GM18498 (cell line): ENCODE measurements around the gene NUMBL.

Source experiments
- ATAC-seq: cut with Tn5 transposase; IDR thresholded peaks from one replicate; pipeline ENCODE4 v1.9.1; 2021; ENCODE audit warnings: mild to moderate bottlenecking, moderate library complexity; ENCODE audit not compliant: unreplicated experiment

NUMBL gene

DNA sequence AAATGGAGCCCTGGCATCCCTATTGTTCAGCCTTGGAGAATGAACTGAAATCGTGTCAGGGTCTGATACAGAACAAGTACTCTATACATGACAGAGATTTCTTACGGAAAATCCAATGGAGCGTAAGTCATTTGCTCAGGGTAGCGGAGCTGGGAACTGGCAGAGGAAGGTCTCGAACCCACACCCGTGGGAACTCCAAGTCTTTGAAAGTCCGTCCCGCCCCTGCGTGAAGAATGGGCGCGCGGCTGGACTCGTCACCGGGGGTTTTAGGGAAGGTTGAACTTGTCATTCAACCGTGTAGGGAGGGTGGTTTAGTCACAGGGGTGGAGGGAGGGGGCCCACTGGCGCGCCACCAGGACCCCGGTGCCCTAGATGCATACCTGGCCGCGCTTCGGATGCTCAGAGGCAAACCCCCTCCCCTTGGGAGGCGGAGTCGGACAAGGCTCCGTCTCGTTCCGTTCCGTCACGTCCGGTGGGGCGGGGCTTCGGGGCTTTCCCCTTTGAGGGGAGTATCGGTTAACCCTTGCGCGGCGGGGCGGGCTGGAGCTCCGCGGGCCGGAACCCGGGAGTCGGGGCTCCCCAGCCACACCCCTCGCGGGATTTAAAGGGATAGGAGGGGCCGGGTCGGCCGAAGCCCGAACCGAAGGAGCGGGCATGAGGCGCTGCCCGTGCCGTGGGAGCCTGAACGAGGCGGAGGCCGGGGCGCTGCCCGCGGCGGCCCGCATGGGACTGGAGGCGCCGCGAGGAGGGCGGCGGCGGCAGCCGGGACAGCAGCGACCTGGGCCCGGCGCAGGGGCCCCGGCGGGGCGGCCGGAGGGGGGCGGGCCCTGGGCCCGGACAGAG is 26.3 kb upstream of the NUMBL start, which contains the start of the genes COQ8B and ITPKC:
Gene COQ8B (minus strand): TSS at position 405 of the 843 bp plus-strand sequence. CDS start 2,254 bp downstream, outside the sequence.
Gene ITPKC (plus strand): TSS at position 631 of the 843 bp plus-strand sequence. CDS start 24 bp downstream, at position 655.
- peak; percentile 72 for ATAC-seq

DNA sequence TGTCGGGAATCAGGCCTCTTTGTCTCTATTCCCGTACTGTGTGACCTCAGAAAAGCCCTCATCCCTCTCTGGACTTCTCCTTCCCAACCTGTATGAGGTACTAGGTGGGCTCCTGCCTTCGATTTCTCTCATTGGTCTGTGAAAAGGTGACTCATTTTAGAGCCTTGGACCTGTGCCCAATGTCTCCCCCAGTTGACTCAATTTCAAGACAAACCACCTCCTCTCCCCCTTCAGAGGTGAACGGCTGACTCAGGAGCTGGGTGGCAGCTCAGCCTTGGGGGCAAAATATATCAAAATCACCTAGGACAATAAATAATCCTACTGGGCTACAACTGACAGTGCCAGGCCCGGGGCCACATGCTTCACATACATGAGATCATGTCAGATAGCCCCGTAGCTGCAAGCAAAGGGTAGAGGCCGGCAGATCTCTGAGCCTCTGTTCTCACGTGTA is 25.6 kb upstream of the NUMBL start:
- no peak for ATAC-seq

DNA sequence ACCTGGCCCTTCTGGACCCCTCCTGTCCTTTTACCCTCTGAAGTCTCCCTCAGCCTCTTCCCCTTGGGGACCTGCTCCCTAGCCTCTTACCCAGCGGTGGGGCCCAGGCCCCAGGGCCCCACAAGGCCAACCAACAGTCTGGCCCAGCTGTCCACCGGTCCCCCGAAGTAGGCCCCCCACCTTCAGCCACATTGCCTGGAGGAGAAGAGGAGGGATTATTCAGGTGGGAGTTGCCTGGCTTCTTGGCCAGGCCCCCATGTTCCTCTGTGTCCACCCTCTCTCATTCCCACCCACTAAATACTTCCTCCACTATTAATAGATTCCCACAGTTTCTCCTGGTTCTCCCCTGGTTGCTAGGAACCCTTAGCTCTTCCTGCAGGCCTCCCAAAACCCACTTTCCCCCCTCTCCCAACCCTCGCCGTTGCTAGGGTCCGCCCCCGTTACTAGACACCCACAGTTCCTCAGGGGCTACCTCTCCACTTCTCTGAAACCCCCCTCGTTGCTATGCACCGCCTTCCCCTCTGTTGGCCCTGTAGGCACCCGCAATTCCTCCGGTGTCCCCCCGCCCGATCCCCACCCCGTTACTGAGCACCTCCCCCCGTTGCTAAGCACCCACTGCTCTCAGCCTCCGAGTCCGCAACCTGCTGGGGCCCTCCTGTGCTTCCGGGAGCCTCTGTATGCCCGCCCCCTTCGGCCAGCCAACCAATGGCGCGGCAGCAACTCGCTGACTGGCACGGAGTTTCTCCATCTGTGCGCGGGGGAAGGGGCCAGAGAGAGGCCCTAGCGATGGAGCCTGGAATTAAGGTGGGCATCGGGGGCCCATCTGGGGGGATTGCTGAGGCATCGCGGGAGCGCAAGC is 24.2 kb upstream of the NUMBL start:
- ATAC-seq: peak; percentile 59

DNA sequence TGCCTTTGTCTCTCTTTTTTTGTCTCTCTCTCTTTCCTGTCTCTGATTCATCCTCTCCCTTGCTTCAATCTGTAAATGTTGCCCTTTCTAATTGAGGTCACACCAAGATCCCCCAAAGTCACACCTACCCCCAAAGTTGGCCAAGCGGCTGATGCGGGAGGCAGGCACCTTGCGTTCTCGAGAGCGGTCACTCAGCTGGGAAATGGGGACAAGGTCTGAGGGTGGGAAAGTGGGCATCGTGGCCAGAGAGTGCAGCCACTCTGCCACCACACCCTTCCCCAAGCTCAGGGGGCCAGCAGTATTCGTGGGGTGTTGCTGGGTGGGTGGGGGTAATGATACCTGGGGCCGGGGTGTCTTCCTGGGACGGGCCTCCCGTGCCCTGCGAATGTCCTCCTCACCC is 23.5 kb upstream of the NUMBL start:
- ATAC-seq: no peak

DNA sequence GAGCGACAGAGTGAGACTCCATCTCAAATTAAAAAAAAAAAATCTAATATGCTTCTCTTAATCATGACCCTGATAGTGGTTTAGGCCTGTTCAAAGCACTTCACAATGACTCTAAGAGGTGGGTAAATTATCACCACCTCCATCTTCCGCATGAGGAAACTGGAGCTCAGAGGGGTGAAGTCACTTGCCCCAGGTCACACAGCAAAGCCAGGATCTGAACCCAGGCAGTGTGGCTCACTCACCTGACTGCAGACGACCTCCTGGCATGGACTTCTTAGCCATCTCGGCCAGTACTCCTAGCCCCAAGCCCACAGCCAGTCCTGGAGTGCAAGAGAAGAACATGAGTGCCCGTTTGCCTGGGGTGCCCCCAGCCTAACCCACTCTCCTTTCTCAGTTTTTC is 19.4 kb upstream of the NUMBL start:
- ATAC-seq: no peak

DNA sequence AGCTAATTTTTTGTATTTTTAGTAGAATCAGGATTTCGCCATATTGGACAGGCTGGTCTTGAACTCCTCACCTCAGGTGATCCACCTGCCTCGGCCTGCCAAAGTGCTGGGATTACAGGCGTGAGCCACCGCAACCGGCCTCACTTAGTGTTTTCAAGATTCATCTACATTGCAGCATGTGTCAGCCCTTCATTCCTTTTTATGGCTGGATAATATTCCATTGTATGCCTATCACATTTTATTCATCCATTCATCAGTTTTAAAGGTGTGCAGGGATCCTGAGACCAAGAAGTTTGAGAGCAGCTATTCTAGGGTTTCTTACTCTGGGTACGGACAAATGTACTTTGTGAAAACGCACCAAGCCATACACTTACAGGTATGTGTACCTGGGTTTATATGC is 17.2 kb upstream of the NUMBL start:
- ATAC-seq: no peak

DNA sequence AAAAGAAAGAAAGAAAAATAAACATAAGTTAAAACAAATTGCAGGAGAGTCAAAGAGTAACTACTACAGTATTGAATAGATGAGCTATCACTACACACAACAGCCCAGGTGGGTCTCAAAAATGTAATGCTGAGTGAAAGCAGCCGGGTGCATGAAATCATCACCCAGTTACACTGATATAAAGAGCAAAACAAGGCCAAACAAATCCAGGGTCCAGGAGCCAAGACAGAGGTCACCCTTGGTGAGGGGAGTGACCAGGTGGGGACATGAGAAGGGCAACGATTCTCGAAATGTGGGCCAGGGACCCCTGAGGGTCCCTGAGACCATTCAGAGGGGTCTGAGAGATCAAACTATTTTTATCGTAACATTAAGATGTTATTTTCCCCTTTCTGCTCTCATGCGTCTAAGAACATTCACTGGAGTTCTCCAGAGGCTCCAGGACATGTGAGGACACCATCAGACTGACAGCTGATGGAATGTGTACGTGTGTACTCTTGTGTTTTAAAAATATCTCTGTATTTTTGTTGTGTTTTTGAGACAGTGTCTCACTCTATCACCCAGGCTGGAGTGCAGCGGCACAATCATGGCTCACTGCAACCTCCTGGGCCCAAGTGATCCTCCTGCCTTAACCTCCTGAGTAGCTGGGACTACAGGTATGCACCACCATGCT is 15.6 kb upstream of the NUMBL start:
- no peak for ATAC-seq

DNA sequence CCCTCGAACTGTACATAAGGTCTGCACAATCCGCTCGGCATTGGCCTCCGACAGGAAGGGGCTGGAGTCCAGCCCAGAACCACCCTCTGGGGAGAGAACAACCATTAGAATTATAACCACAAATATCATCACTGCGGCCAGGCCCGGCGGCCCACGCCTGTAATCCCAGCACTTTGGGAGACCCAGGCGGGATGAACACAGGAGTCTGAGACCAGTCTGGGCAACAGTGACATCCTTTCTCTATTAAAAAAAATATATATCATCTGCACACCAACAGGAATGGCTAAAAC is 14.9 kb upstream of the NUMBL start:
- ATAC-seq: no peak

DNA sequence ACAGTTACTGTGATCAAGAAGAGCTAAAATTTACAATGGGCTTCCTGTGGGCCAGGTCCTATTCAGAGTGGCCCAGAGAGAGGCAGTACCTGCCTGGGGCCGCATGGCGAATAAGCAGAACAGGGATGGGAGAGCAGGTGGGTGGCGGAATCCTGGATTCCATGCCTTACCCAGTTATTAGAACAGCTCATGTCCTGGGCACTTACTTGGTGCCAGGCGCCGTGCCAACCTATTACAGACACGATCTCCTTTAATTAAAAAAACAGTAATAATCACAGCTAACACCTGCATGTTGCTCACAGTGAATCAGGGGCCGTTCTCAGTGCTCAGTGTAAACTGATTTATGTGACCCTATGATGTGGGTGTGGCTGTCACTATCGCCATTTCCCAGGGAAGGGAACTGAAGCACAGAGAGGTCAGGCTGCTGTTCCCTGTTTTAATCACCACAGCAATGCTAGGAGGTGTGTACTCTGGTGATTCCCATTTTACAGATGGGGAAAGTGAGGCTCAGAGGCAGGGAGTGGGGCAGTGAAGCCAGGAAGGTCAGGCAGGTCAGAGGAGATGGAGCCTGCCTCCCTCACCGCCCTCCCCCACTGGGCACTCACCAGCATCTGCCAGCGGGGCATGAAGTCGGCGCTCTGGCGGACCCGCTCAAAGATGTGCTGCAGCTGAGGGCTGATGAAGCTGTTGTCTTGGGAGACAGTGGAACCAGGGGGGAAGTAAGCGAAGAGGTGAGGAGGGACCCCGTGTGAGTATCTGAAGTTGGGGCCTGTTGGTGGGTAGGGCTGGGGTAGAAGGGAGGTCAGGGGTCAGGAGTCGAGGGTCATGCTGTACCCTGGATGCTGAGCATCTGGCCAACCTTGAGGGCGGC is 14.3 kb upstream of the NUMBL start:
- no peak for ATAC-seq

DNA sequence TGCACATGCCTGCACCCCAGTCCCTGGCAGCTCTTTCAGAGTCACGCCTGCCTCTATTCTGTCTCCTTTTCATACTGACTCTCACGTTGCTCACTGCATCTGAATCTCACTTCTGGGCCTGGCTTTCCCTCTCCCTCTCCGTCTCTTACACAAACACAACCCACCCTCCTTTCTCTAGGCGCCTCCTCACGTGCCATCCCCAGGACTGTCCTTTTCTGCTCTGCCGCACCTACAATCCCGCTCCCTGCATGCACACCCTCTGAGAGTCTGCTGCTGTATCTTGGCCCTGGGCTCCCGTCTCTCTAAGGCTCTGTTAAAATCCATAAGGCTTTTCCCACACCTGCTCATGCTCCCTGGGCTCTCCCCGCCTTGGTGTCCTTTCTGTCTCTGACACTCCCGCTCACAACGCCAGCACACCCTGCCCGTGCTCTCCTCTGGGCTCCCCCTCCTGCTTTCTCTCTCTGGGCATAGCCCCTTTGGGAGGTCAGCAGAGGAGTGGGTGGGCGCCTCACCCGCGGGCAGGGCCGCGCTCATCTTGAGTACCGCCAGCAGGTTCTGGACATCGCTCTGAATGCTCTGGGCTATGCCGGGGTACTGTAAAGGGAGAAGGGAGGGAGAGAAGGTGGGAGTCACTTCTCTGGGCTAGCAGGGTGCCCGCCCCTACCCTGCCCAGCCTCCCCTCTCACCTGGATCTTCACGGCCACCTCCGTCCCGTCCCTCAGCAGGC is 12.7 kb upstream of the NUMBL start:
- no peak for ATAC-seq

DNA sequence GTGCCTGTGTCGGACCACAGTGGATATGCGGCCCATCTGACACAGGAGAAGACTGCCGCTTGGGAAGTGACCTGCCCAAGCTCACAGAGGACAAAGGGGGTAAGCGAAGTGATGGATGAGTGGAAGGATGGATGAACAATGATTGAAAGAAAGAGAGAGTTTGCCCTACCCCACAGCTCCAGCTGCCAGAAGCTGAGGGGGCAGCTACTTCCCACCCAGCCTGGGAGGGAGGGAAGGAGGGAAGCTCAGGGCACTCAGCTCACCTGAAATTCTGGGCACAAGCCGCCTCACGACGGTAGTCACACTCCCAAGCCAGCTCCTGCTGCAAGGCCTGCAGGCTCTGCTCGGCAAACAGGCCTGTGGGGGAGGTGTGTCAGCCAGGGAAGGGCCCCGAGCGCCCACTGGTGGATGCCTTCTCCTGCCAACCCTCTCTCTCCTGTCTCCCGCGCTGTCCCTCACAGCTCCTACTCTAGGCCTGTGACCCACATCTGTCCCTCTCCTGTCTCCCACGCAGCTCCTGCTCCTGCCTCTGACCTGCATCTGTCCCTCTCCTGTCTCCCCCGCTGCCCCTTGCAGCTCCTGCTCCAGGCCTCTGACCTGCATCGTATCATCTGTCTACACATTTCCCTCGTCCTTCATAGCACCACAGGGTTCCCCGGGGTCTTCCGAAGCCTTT is 12.0 kb upstream of the NUMBL start:
- ATAC-seq: no peak

DNA sequence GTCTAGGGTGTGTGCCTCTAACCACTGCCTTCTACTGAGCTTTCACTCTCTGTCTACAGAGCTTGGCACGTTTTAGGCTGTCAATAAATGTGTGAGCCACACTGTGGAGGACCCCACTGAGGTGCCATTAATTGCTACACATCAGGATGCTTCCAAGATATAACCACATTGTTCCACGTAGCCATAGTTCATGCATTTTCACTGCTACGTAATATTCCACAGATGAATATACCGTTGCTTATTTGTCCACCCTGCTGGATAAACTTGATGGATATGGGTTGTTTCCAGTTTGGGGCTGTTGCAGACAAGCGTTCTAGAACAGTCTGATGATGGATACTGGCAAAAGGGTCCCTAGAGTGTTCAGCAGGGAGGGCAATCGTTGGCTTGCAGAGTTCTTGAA is 11.3 kb upstream of the NUMBL start:
- ATAC-seq: no peak

DNA sequence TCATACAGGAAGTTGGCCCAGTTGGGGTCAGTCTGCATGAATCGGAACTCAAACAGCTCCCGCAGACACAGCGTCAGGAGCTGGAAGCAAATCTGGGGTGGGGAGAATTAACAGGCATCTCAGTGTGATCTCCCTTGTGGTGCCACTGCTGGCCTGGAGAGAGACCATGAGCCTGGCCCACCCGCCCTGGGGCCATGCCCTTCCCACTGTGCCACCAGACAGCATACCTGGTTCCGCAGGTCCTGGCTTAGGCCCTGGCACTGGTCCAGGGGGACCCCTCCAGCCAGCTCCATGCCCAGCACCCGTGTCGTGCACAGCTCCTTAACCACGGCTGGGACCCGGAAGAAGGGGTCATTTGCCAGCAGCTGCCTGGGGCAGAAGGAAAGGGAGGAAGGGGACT is 9.6 kb upstream of the NUMBL start:
- ATAC-seq: no peak

DNA sequence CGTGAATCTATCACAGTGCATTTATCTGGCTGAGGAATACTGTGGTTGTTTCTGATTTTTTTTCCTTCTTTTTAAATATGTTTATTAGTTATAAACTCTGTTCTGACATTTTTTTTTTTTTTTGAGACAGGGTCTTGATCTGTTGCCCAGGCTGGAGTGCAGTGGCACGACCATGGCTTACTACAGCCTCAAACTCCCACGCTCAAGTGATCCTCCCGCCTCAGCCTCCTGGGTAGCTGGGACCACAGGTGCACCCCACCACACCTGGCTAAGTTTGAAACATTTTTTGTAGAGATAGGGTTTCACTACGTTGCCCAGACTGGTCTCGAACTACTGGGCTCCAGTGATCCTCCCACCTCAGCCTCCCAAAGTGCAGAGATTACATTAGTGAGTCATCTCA is 6.6 kb upstream of the NUMBL start:
- ATAC-seq: no peak

DNA sequence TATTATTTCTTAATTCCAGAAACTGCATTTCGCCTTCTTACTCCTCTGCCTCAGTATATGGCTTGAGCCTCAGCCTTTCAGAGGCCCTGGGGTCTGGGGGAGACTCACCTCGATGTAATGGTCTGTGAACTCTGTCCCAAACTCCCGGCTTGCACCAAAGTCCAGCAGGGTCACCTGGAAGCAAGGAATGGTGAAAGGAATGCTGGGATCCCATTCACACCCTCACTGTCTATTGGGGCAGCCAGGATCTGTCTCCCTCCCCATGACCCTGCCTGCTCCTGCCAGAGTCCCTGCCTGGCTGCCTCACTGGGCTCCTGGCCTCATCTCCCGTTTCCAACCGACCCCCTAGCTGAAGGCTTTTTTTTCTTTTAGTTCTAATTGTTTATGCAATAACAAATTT is 5.4 kb upstream of the NUMBL start:
- ATAC-seq: no peak

DNA sequence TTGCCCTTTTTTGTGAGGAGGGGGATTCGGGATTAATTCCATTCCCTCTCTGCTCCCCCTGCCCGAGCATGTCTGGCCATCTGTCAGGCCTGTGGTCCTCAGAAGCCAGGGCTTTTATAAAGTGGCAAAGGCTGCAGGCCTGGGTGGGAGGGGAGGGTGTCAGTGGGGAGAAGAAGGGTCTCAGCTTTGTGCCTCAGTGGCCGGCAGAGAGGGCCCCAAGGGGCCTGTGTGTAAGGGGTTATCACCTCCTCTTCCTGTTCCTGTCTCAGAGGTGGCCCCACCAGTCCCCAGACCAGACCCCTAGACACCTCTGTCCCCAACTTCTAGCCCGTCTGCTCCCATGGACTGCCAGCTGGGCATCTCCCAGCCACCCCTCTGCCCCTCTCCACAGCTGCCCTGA is 3.4 kb upstream of the NUMBL start:
- no peak for ATAC-seq

DNA sequence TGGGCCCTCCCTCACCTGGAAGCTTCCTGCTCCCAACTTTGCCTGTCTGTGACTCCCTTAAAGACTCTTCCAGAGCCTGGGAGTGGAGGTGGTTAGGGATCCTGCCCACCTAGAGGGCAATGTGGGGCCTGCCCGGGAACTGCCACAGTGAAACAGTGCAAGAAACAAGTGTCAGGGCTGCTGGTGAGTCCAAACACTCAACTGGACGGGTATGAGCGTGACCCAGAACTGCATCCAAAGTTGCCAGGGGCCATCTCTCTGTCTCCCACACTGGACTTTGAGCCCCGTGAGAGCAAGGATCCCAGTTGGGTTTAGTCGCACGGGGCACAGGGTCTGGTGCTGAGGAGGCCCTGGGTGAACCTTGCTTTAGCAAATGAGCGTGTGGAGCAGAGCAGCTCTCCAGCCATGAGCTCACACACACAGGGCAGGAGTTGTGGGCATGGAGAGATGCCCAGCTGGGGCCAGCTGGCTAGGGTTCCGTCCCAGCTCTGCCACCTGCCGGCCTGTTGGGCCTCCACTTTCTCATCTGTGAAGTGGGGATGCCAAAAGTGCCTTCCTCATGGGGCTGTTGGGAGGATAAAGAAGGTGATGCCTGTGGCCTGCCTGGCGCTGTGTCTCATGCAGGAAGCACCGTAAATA is 2.8 kb upstream of the NUMBL start:
- ATAC-seq: no peak

DNA sequence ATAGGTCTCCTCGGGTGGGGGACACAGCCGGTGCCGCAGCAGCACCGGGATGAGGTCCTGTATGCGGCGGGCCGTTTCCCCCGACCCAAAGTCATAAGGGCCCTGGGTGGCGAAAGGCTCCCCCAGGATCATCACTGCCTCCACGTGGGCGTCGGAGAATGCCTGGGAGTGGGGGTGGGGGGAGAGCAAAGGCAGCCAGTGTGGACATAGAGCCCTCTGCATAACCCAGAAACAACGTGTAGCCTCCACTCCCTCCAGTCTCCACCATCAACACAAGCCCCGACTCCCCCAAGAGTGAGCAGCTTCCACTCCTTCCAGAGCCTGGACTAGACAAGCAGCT is 1.7 kb upstream of the NUMBL start:
- no peak for ATAC-seq
